Esophagus muscularis mucosa (tissue), 4 donors: ENCODE data around the gene VPS37C.

ENCODE experiments used
- EP300 ChIP-seq: sonication (generic); formaldehyde crosslinking; IDR thresholded peaks from one replicate; pipeline ENCODE4 v1.6.1; 2017; ENCODE audit warnings: antibody characterized with exemption
- POLR2AphosphoS5 ChIP-seq, 2 donors: sonication (generic); formaldehyde crosslinking; IDR thresholded peaks; one replicate each; pipeline ENCODE4 v1.6.1; 2017; ENCODE audit warnings: antibody characterized with exemption in 2 of 2
- TF ChIP-seq, protein P1 (sequence below), 3 experiments: fragments of 200-600 bp in 2 of 3; fragments of 450-650 bp in 1 of 3; sonication (generic) in 2 of 3; IDR thresholded peaks; one replicate each; pipeline ENCODE4 v1.5.1; 2017 to 2019; ENCODE audit warnings: antibody characterized with exemption in 3 of 3, mild to moderate bottlenecking in 2 of 3, moderate library complexity in 1 of 3

- TF ChIP-seq, protein P1, sequence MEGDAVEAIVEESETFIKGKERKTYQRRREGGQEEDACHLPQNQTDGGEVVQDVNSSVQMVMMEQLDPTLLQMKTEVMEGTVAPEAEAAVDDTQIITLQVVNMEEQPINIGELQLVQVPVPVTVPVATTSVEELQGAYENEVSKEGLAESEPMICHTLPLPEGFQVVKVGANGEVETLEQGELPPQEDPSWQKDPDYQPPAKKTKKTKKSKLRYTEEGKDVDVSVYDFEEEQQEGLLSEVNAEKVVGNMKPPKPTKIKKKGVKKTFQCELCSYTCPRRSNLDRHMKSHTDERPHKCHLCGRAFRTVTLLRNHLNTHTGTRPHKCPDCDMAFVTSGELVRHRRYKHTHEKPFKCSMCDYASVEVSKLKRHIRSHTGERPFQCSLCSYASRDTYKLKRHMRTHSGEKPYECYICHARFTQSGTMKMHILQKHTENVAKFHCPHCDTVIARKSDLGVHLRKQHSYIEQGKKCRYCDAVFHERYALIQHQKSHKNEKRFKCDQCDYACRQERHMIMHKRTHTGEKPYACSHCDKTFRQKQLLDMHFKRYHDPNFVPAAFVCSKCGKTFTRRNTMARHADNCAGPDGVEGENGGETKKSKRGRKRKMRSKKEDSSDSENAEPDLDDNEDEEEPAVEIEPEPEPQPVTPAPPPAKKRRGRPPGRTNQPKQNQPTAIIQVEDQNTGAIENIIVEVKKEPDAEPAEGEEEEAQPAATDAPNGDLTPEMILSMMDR (IDR thresholded peaks at IDR 0.05) = no peak
- TF ChIP-seq EP300 (no peak), POLR2AphosphoS5 (IDR thresholded peaks at IDR 0.05) (no peak)
Observed at GRCh38 chr11:61153593-61154095, 7.6 kb downstream of the VPS37C start.
